Adipocyte (in vitro differentiated cells): Measurements from ENCODE around the gene CDRT15.
"Not testable (repeated sequence)": the region's sequence is repeated elsewhere in the genome, so short reads cannot be mapped to it uniquely, and the experiment has no call there.

ENCODE experiments used
- DNase-seq: peaks from one replicate; pipeline ENCODE4 v3.0.0-alpha.2; 2015; ENCODE audit warnings: low read depth
- H3K27me3 ChIP-seq: replicated peaks from 2 replicates; pipeline ENCODE4 v1.7.0; 2013; ENCODE audit warnings: mild to moderate bottlenecking, low read length, moderate library complexity; ENCODE audit not compliant: control insufficient read depth, insufficient read depth
- H3K36me3 ChIP-seq: 2 replicates; pipeline ENCODE4 v1.7.0; 2013; ENCODE audit warnings: low read length, mild to moderate bottlenecking, moderate library complexity; ENCODE audit not compliant: control insufficient read depth, insufficient read depth, severe bottlenecking
- H3K4me1 ChIP-seq: 2 replicates; pipeline ENCODE4 v1.7.0; 2013; ENCODE audit warnings: mild to moderate bottlenecking, low read length, moderate library complexity; ENCODE audit not compliant: control insufficient read depth, insufficient read depth
- H3K4me3 ChIP-seq: 2 replicates; pipeline ENCODE4 v1.7.0; 2013; ENCODE audit warnings: mild to moderate bottlenecking, low read length, moderate library complexity
- H3K9ac ChIP-seq: 2 replicates; pipeline ENCODE4 v1.7.0; 2013; ENCODE audit warnings: mild to moderate bottlenecking, low read length, moderate library complexity
- H3K9me3 ChIP-seq: 2 replicates; pipeline ENCODE4 v1.7.0; 2013; ENCODE audit warnings: mild to moderate bottlenecking, low read length, moderate library complexity; ENCODE audit not compliant: control insufficient read depth

CDRT15 gene

GRCh38 chr17:14198575-14198974 lies 38.1 kb downstream of the CDRT15 start:
- Histone ChIP-seq H3K4me3 (no peak overlapping the region), H3K4me1 (peaks cover 10% of the 10 kb centered on the region), H3K9me3 (no peaks in the 10 kb centered on the region), H3K9ac (no peak overlapping the region), H3K36me3 (no peaks in the 10 kb centered on the region), H3K27me3 (no peaks in the 10 kb centered on the region)
- no peak for DNase-seq

- no peak for DNase-seq
- Histone ChIP-seq H3K4me3 (no peak overlapping the region), H3K9me3 (no peaks in the 10 kb centered on the region), H3K4me1 (peaks cover 10% of the 10 kb centered on the region), H3K27me3 (no peaks in the 10 kb centered on the region), H3K9ac (no peak overlapping the region), H3K36me3 (no peaks in the 10 kb centered on the region)
Measured at GRCh38 chr17:14198013-14198412, 38.6 kb downstream of the CDRT15 start.

DNA sequence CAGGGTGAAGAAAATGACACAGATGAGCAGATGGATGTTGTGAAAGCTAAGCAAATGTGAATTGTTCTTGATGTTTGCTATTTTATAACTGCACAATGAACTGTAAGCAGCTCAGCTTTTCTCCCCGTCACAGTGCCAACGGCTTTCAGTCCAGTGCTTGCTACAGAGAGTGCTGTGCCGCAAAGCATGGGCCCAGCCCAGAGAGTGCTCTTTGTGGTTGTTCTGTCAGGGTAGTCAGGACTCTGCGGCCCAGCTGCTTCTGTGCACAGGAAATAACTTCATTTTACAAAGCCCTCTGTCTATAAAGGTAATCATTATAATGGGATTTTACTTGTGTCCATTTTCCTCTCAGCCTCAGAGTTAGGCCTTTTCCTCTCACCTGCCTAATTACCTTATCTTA lies 39.1 kb downstream of the CDRT15 start:
- H3K4me3 ChIP-seq: no peak overlapping the region
- no peak overlapping the region for H3K9ac ChIP-seq
- no peaks in the 10 kb centered on the region for H3K36me3 ChIP-seq
- peaks cover 10% of the 10 kb centered on the region for H3K4me1 ChIP-seq
- no peaks in the 10 kb centered on the region for H3K9me3 ChIP-seq
- DNase-seq: no peak
- H3K27me3 ChIP-seq: no peaks in the 10 kb centered on the region

- Histone ChIP-seq H3K4me3 (no peak overlapping the region), H3K27me3 (no peaks in the 10 kb centered on the region), H3K36me3 (no peaks in the 10 kb centered on the region), H3K9ac (no peak overlapping the region), H3K9me3 (no peaks in the 10 kb centered on the region), H3K4me1 (peaks cover 10% of the 10 kb centered on the region)
- DNase-seq: no peak
Measured at GRCh38 chr17:14197057-14197456, 39.6 kb downstream of the CDRT15 start.

- Histone ChIP-seq H3K27me3 (no peaks in the 10 kb centered on the region), H3K4me1 (peaks cover 7% of the 10 kb centered on the region), H3K9ac (no peak overlapping the region), H3K36me3 (no peaks in the 10 kb centered on the region), H3K9me3 (no peaks in the 10 kb centered on the region), H3K4me3 (no peak overlapping the region)
- no peak for DNase-seq
Measured at GRCh38 chr17:14196377-14196997, 40.2 kb downstream of the CDRT15 start.

DNA sequence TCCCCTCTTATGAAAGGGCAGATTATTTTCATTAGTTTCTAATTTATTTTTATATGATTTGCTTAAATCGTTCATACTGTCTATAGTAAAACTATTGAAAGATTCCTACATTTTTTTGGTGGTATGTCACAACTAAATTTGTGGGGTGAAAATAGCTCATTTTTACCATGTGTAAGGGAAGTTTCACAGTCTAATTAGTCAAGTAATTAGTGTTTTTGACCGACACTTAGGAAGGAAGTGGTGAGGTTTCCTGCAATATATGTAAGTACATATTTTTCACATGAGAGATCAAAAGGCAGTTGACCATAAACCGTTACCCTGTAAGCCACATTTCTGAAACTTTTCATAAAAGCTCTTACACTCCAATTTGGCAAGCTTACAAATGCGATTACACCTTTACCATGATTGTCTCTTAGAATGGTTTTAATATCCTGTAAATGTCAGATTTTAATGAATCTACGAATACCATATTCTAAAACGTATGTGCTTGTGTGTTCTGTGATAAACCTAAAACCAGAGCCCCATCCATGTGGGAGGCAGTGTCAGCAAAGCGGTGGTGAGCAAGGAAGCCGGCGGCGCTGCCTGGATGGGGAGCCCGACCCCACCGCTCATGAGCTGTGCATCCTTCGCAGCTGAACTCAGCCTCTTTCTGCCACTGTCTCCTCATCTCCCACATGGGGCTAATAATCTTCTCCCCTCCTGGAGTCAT lies 43.9 kb downstream of the CDRT15 start:
- not testable (repeated sequence) for H3K4me3 ChIP-seq, DNase-seq, H3K36me3 ChIP-seq, H3K9ac ChIP-seq, H3K9me3 ChIP-seq, H3K27me3 ChIP-seq, H3K4me1 ChIP-seq

- H3K36me3 ChIP-seq: not testable (repeated sequence)
Measured at GRCh38 chr17:14192039-14192438, 44.6 kb downstream of the CDRT15 start.

GRCh38 chr17:14191469-14191868 lies 45.2 kb downstream of the CDRT15 start:
- H3K36me3 ChIP-seq, H3K27me3 ChIP-seq, DNase-seq, H3K9me3 ChIP-seq, H3K4me3 ChIP-seq, H3K9ac ChIP-seq, H3K4me1 ChIP-seq: not testable (repeated sequence)

More at GRCh38 chr17:14192039-14192438, 44.6 kb downstream of the CDRT15 start:
- H3K4me3 ChIP-seq, DNase-seq, H3K9ac ChIP-seq, H3K4me1 ChIP-seq, H3K9me3 ChIP-seq, H3K27me3 ChIP-seq: not testable (repeated sequence)

GRCh38 chr17:14190774-14191173 lies 45.9 kb downstream of the CDRT15 start:
- not testable (repeated sequence) for H3K9me3 ChIP-seq, H3K4me1 ChIP-seq
- peak; percentile 29 for DNase-seq

GRCh38 chr17:14186443-14186842 lies 50.2 kb downstream of the CDRT15 start:
- H3K36me3 ChIP-seq, DNase-seq, H3K9me3 ChIP-seq, H3K4me3 ChIP-seq, H3K4me1 ChIP-seq, H3K9ac ChIP-seq, H3K27me3 ChIP-seq: not testable (repeated sequence)

More at GRCh38 chr17:14190774-14191173, 45.9 kb downstream of the CDRT15 start:
- not testable (repeated sequence) for H3K27me3 ChIP-seq, H3K4me3 ChIP-seq, H3K9ac ChIP-seq, H3K36me3 ChIP-seq
